Hepatocyte (in vitro differentiated cells): ENCODE data around the gene GLP1R. TPM values are rescaled to one million over a fixed set of nuclear protein-coding genes. Genes with fewer than 3 reads are reported as not detected.

Experiments used
- DNase-seq: peaks from one replicate; pipeline ENCODE4 v3.0.0-alpha.2; 2016; ENCODE audit warnings: low spot score
- H2AFZ ChIP-seq: fragments of 200-600 bp; sonication (generic); 2 replicates; pipeline ENCODE4 v1.6.0; 2016; ENCODE audit warnings: antibody characterized with exemption, mild to moderate bottlenecking
- H3K27ac ChIP-seq: fragments of 200-600 bp; sonication (generic); 2 replicates; pipeline ENCODE4 v1.5.1; 2016; ENCODE audit warnings: mild to moderate bottlenecking
- H3K27me3 ChIP-seq: fragments of 200-600 bp; sonication (generic); 2 replicates; pipeline ENCODE4 v1.6.1; 2016
- H3K36me3 ChIP-seq: fragments of 200-600 bp; sonication (generic); replicated peaks from 2 replicates; pipeline ENCODE4 v1.5.1; 2016; ENCODE audit warnings: low read depth; ENCODE audit not compliant: insufficient read depth
- H3K4me1 ChIP-seq: fragments of 200-600 bp; sonication (generic); 2 replicates; pipeline ENCODE4 v1.5.1; 2016; ENCODE audit warnings: mild to moderate bottlenecking, moderate library complexity; ENCODE audit not compliant: insufficient read depth
- H3K4me2 ChIP-seq: fragments of 200-600 bp; sonication (generic); 2 replicates; pipeline ENCODE4 v1.6.0; 2016
- H3K4me3 ChIP-seq: fragments of 200-600 bp; sonication (generic); 2 replicates; pipeline ENCODE4 v1.5.1; 2016; ENCODE audit warnings: mild to moderate bottlenecking
- H3K79me2 ChIP-seq: fragments of 200-600 bp; sonication (generic); 2 replicates; pipeline ENCODE4 v1.6.0; 2017; ENCODE audit warnings: mild to moderate bottlenecking
- H3K9me2 ChIP-seq: fragments of 200-600 bp; sonication (generic); replicated peaks from 2 replicates; pipeline ENCODE4 v1.6.0; 2017; ENCODE audit warnings: mild to moderate bottlenecking; ENCODE audit not compliant: insufficient read depth
- H3K9me3 ChIP-seq: fragments of 200-600 bp; sonication (generic); 2 replicates; pipeline ENCODE4 v1.5.1; 2016; ENCODE audit warnings: low read depth, mild to moderate bottlenecking
- H4K20me1 ChIP-seq: fragments of 200-600 bp; sonication (generic); 2 replicates; pipeline ENCODE4 v1.6.0; 2016; ENCODE audit warnings: mild to moderate bottlenecking; ENCODE audit not compliant: insufficient read depth, poor library complexity, severe bottlenecking
- CTCF ChIP-seq: fragments of 200-600 bp; sonication (generic); IDR thresholded peaks from 2 replicates; pipeline ENCODE4 v1.5.1; 2016; ENCODE audit warnings: antibody characterized with exemption, mild to moderate bottlenecking; ENCODE audit not compliant: poor library complexity
- EZH2 ChIP-seq: fragments of 200-600 bp; sonication (generic); IDR thresholded peaks from 2 replicates; pipeline ENCODE4 v1.6.1; 2016; ENCODE audit warnings: antibody characterized with exemption, mild to moderate bottlenecking, borderline replicate concordance
- EZH2phosphoT487 ChIP-seq: fragments of 200-600 bp; sonication (generic); IDR thresholded peaks from one replicate; pipeline ENCODE4 v1.6.1; 2018; ENCODE audit warnings: antibody characterized with exemption, mild to moderate bottlenecking, low read depth, moderate library complexity; ENCODE audit not compliant: unreplicated experiment, severe bottlenecking
- WGBS: methylation state at CpG from one replicate; pipeline ENCODE4 v1.1.6; 2016; ENCODE audit warnings: low lambda C conversion rate; ENCODE audit errors: missing lambda C conversion rate; 5-methylcytosine and 5-hydroxymethylcytosine counted together
- polyA plus RNA-seq: library from polyadenylated mRNA; unstranded; fragments of >200 nt; fragmentation: Nextera tagmentation; extraction: Ambion mirVana; gene quantifications from 2 replicates; pipeline ENCODE4 v1.2.1, GENCODE V29; 2016
- total RNA-seq: library from RNA; depleted of rRNA; stranded (reverse); fragments of >200 nt; gene quantifications from 2 replicates; pipeline ENCODE4 v1.2.3, GENCODE V29; 2014

The GLP1R gene
- total and polyA plus RNA-seq, 2 experiments from 2014 or later, result 0.30 TPM; not detected in 1

DNA sequence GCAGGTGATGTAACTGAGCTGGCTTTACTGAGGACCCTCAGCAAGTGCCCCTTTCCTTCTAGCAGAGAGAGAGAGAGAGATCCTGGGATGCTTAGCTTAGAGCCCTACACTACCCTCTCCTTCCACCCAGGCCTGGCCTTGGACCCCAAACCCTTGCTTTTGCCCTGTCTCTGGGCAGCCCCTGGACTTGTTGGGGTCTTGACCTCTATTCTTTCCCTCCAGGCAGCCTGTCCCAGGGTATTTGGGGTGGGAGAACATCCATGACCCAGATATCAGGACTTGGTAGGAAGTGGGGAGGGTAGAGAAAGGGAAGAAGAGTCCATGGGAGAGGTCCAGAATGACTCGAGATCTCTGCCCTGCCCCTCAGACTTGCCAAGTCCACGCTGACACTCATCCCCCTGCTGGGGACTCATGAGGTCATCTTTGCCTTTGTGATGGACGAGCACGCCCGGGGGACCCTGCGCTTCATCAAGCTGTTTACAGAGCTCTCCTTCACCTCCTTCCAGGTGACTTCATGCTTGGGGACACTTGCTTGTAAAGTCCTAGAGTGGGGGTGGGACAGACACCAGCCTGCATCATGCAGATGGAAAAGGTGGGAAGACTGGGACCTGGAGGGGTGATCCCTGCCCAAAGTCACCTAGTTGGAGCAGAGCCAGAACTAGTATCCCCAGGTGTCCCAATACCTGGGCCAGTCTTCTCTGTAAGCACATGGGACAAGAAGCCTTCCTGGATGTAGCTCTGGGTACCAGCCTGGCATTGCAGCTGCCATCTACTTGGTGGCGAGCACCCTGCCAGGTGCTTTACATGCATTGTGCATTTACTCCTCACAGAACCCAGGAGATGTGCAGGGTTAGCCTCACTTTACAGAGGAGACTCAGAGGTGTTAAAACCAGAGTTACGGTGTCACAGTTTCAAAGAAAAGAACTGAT lies 30.9 kb downstream of the GLP1R start:
- Histone ChIP-seq H3K9me3 (no peaks in the 10 kb centered on the region), H3K36me3 (no peaks in the 10 kb centered on the region), H3K4me3 (no peak overlapping the region), H3K79me2 (no peaks in the 10 kb centered on the region), H3K4me1 (no peaks in the 10 kb centered on the region), H4K20me1 (no peaks in the 10 kb centered on the region), H3K27ac (no peak overlapping the region), H3K4me2 (no peak overlapping the region), H3K27me3 (no peaks in the 10 kb centered on the region), H2AFZ (no peak overlapping the region), H3K9me2 (no peaks in the 10 kb centered on the region)
- TF ChIP-seq EZH2 (no peak), CTCF (no peak), EZH2phosphoT487 (no peak)
- 72% methylated on average over 8 of the region's 8 CpGs for WGBS
- DNase-seq, result no peak

DNA sequence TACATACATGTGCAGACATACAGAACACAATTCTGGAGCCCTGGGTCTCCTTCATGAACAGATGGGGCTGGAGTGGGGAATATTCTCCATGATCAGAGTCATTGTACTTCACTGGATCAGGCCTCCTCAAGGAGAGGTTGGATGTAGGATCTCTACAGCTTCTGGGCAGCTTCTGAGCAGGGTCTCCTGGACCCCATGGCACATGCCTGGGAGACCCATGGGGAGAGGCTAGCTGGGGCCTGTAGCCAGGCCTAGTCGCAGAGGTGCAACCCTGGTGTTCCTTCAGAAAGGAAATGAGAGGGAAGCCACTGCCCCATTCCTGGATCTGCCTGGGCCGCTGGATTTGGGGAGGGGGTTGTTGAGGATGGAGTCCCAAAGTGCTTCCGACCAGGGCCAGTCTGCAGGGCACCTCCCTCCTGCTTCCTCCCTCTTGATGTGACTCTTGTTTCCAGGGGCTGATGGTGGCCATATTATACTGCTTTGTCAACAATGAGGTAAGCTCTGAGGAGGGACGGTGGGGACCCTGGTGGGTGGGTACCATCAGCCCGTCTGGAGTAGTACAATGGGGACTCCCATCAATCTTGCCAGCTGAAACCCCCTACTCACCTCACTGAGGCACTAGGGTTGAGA lies 31.8 kb downstream of the GLP1R start:
- H3K27ac ChIP-seq, result no peak overlapping the region
- no peaks in the 10 kb centered on the region for H3K27me3 ChIP-seq
- H3K4me1 ChIP-seq, result no peaks in the 10 kb centered on the region
- H3K9me2 ChIP-seq, result no peaks in the 10 kb centered on the region
- no peak overlapping the region for H3K4me3 ChIP-seq
- no peaks in the 10 kb centered on the region for H3K79me2 ChIP-seq
- 88% methylated on average over 5 of the region's 5 CpGs for WGBS
- TF ChIP-seq EZH2phosphoT487 (no peak), CTCF (no peak)
- no peak for DNase-seq
- no peak overlapping the region for H2AFZ ChIP-seq
- H3K36me3 ChIP-seq, result no peaks in the 10 kb centered on the region
- no peaks in the 10 kb centered on the region for H4K20me1 ChIP-seq
- no peaks in the 10 kb centered on the region for H3K9me3 ChIP-seq
- no peak overlapping the region for H3K4me2 ChIP-seq

- no peaks in the 10 kb centered on the region for H4K20me1 ChIP-seq
Measured at GRCh38 chr6:39082310-39082709, 33.7 kb downstream of the GLP1R start.

More at GRCh38 chr6:39082310-39082709, 33.7 kb downstream of the GLP1R start:
- H3K4me2 ChIP-seq, result no peak overlapping the region
- no peaks in the 10 kb centered on the region for H3K4me1 ChIP-seq
- peaks cover 8% of the 10 kb centered on the region for H3K27me3 ChIP-seq
- no peaks in the 10 kb centered on the region for H3K36me3 ChIP-seq
- no peak for TF ChIP-seq CTCF
- TF ChIP-seq EZH2phosphoT487, result no peak
- TF ChIP-seq EZH2, result no peak
- H2AFZ ChIP-seq, result no peak overlapping the region
- no peaks in the 10 kb centered on the region for H3K9me2 ChIP-seq
- H3K27ac ChIP-seq, result no peak overlapping the region
- no peak for DNase-seq
- 77% methylated on average over 8 of the region's 8 CpGs for WGBS
- H3K79me2 ChIP-seq, result no peaks in the 10 kb centered on the region
- no peak overlapping the region for H3K4me3 ChIP-seq
- no peaks in the 10 kb centered on the region for H3K9me3 ChIP-seq
